HuH-7 (cell line): ENCODE data around the gene CPA5.
"Not testable (repeated sequence)": the region's sequence is repeated elsewhere in the genome, so short reads cannot be mapped to it uniquely, and the experiment has no call there.

Experiments
- DNase-seq: peaks from one replicate; pipeline ENCODE4 v3.0.0; 2011; ENCODE audit warnings: low spot score

CPA5 gene

DNA sequence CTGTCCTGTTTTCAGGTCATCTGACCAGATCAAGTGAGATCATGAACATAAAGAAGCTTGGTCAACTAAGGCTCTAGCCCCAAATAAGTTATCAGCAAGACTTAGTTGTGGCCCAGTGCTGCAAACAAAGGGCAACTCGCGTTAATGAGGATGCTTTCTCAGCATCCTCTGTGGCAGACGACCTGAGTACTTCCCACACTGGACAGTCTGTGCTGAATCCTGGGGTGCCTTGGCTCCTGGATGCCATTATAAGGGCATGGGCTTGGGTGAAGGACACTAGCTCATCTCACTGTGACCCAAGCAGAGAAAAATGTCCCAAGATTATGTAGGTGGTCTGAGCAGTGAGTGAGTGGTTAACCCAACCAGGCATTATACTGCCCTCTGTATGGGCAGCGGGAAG lies 13.9 kb downstream of the CPA5 start:
- no peak for DNase-seq

DNA sequence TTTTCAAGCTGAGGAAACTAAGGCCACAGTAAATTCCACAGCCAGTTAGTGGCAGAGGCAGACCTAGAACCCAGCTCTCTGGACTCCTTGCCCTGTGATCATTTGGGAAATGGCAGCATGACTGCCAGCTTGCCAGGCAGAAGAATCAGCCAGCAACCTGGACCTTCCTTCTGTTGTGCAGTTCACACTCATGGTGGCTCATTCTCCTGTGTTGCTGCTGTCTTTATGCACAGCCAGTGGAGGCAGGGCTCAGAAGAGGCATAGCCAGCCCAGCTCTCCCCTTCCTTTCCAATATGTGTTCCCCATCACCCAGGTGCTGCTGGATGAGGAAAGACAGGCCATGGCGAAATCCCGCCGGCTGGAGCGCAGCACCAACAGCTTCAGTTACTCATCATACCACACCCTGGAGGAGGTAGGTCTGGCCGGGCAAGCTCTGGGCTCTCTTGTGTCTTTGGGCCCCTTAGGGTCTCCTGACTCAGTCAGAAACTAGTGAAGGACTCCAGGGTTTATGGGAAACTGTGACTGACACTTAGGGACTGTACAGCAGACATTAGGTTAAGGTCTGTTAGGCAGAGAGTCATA lies 14.8 kb downstream of the CPA5 start:
- no peak for DNase-seq

GRCh38 chr7:130360518-130360917 lies 15.9 kb downstream of the CPA5 start:
- no peak for DNase-seq

DNA sequence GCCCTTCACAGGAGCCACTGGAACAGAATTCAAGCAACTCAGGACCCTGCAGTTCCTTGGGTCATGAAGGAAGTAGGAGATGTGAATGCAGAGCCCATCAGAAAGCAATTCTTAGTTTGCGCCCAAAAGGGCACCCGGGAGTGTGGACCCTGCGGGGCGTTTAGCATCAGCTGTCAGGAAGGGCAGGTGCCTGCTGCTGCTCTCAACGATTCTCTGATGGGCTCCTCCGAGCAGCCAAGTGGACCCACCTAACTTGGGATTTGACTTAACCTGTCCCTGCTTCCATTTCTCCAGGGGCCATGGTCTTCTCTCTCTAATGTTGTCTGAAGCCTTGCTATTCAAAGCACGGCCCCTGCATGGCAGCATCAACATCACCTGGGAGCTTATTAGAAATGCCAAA lies 17.1 kb downstream of the CPA5 start:
- DNase-seq: no peak

DNA sequence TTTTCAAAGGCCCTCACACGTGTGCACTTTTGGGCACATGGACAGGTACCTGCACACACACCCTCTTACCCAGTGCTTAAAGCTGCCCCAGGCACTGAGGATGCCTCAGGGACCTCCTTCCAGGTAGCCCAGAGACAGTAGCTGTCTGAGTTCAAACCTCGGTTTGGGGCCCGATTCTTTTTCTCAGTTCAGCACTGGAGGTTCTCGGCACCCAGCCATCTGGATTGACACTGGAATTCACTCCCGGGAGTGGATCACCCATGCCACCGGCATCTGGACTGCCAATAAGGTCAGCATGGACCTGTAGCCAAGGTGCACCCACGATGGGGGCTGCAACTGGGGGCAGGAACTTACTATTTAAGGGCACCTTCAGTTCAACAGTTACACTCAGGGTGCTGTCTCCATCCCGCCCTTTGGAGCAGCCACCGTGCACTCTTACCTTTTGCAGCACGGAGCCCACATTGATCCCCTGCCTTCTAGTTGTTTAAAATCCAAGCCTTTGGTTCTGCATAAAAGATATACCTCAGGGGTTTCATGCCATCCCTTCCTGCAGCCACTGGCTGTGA lies 17.7 kb downstream of the CPA5 start:
- no peak for DNase-seq

DNA sequence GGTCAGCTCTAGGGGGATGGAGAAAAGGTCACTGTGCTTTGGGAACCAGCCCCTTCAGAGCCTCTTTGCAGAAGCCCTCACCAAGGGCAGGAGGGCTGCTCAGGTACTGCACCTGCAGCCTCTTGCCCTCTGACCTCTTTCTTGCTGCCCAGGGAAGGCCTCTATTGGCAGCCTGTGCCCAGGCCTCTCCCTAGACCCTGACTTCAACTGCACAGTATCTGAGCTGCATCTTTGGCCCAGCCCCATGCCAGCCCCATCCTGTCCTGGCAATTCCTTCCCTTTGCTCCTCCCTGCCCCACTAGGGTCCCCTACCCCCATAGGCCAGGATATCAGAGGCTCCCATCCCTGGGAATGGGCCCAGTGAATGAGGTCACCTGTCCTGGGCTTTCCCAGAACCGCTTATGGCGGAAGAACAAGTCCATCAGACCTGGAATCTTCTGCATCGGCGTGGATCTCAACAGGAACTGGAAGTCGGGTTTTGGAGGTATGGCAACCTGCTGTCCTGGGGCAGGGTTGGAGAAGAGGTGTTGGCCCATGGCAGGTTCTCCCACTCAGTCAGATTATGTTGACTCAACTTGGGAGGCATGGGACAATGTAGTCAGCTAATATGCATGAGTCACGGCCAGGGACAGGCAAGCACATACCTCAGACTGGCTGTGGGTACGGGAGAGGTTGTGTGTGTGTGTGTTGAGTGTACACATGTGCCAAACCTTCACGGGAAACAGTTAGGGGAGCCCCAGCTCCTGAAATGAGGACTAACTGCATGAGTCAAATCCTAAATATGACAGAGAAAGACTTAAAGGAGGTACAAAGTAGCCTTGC lies 18.6 kb downstream of the CPA5 start:
- no peak for DNase-seq

DNA sequence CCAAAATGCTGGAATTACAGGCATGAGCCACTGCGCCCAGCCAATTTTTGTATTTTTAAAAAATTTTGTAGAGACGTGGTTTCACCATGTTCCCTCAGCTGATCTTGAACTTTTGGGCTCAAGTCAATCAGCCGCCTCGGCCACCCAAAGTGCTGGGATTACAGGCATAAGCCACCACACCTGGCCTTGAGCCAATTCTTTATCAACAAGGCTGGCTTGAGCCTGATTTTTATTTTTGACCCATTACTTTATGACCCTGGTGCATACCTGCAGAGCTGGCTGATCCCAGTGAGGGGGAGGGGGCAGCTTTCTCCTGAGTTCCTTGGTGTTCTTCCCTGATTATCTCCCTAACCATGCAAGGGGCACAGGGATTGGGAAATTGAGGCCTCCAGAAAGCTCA lies 19.8 kb downstream of the CPA5 start:
- DNase-seq: no peak

- no peak for DNase-seq
Observed at GRCh38 chr7:130365088-130365487, 20.5 kb downstream of the CPA5 start.

GRCh38 chr7:130365511-130366441 lies 21.2 kb downstream of the CPA5 start:
- DNase-seq: no peak

GRCh38 chr7:130366564-130366963 lies 21.9 kb downstream of the CPA5 start:
- DNase-seq: no peak

- DNase-seq: no peak
Observed at GRCh38 chr7:130367088-130367755, 22.6 kb downstream of the CPA5 start.

DNA sequence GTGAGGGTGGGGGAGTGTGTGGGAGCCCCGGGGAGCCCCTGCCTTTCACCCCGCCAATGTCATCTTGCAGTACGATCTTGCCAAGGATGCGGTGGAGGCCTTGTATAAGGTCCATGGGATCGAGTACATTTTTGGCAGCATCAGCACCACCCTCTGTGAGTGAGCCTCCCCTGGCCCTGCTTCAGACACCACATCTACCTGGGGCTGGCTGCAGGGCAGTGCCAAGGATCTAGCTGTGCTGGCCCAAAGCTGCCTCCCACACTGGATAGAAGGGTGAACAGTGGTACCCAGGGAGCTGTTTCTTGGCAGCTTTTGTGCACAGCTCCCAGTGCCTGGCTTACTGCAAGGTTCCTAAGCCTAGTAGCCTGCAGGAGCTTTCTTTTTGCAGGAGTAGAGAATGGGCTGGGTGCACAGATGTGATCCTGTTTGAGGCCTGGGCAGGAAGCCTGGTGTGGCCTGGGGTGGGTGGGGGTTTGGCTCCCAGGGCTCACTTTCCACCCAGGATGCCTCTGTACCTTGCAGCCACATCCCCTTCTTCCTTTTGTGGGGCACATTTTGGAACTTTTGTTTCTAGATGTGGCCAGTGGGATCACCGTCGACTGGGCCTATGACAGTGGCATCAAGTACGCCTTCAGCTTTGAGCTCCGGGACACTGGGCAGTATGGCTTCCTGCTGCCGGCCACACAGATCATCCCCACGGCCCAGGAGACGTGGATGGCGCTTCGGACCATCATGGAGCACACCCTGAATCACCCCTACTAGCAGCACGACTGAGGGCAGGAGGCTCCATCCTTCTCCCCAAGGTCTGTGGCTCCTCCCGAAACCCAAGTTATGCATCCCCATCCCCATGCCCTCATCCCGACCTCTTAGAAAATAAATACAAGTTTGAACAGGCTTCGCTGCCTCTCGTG lies 23.5 kb downstream of the CPA5 start:
- DNase-seq: no peak

DNA sequence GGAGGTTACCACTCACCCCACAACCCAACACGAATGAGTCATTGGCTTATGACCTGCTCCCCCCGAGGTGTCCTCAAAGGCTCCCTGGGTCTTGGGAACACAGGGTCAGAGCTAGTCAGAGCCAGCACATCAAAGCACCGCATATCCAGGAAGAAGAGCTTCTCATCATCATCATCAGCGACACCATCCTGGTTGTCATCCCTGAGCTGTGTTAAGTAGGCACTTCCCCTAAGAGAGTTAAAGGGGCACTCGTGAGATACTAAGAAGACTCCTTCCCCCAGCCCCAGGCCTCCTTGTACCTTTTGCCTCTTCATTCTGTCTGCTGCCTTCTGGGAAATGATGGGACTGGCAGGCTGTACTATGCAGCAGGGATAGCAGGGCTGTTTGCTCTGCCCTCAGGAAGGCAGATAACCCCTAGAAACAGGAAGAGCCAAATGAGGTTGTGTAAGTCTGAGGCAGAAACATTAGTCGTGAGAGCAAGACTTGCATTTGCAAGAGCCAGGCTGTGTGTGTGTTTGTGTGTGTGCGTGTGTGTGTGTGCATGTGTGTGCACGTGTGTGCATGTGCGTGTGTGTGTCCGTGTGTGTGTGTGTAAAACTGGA lies 24.6 kb downstream of the CPA5 start:
- DNase-seq: peak; percentile 87

- DNase-seq: no peak
Observed at GRCh38 chr7:130369831-130370550, 25.4 kb downstream of the CPA5 start.

DNA sequence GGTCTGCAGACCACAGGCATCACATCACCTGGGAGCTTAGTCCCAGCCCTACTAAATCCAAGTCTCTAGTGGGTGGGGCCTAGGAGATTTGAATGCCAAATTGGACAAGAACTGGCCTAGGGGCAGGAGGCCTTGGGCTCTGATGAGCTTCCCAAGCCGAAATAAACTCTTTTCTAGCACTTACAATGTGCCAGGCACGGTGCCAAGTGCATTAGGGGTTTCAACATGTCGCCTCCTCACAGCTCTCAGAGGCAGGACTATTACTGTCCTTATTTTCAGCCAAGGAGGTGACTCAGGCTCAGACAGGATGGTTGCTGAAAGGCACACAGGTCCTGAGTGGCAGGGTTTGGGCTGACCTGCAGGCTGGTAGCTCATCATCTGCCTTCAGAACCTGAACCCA lies 26.4 kb downstream of the CPA5 start:
- DNase-seq: no peak

GRCh38 chr7:130372402-130373165 lies 28.0 kb downstream of the CPA5 start:
- DNase-seq: no peak

GRCh38 chr7:130374507-130374906 lies 29.9 kb downstream of the CPA5 start:
- no peak for DNase-seq

DNA sequence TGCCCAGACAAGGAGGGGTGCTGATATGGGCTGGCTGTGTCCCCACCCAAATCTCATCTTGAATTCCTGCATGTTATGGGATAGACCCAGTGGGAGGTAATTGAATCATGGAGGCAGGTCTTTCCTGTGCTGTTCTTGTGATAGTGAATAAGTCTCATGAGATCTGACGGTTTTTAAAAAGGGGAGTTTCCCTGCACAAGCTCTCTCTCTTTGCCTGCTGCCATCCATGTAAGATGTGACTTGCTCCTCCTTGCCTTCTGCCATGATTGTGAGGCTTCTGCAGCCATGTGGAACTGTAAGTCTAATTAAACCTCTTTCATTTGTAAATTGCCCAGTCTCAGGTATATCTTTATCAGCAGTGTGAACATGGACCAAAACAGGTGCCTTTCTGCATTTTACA lies 31.8 kb downstream of the CPA5 start:
- not testable (repeated sequence) for DNase-seq

DNA sequence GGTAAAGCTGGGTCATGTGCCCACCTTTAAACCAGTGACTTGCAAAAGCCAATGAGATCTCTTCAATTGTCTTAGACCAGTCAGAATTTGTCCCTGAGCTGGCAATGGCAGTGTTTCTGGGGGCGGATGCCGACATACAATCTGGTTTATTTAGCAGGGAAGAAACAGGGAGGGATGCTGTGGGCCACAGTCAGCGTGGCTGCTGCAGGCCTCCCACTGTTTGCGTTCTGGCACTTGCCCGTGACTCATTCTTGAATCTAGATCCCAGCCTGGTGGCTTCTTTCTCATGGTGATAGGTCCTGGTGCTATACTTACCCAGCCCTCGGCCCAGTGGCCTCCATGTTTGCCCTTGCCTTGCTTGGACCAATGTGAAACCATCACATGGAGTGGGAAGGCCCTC lies 32.6 kb downstream of the CPA5 start:
- DNase-seq: no peak
